ENCODE data around the gene CPT1C. TPM values are rescaled to one million over a fixed set of nuclear protein-coding genes. Genes with fewer than 3 reads are reported as not detected.

CPT1C gene
- total RNA-seq, 1 donor from 2014 or later: 33.6 TPM

DNA sequence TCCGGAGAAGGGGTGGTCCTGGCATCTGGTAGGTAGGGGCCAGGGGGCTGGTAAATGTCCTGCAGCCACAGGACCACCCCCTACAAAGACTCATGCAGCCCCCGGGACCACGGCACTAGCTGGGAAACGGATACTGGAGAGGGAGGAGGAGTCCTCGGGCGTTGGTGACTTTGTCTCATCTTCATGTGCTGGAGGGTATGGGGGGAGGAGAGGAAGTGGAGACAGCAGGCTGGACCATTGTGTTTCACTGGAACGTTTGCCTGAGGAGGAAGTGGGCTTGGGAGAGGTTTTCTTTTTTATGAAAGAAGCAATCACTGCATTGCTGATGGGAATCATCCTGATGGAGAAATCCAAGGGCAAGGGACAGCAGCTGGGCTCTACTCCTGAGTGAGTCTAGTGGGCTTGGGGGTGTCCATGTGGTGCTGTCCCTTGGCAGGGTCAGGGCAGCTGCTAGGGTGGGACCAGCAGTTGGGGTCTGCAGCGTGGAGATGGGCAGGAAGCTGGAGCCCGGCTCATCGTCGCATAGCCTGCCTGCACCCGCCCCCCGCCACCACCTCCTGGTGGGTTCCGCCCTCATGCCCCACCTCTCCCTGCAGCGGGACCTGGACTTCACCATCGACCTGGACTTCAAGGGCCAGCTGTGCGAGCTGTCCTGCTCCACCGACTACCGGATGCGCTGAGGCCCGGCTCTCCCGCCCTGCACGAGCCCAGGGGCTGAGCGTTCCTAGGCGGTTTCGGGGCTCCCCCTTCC lies 3.2 kb upstream of the CPT1C start:
- no peaks in the 10 kb centered on the region for H3K9me3 Mint-ChIP-seq (ENCODE audit: unreplicated experiment)
- H3K4me1 Mint-ChIP-seq (ENCODE audit: low read depth, unreplicated experiment): peaks cover 12% of the 10 kb centered on the region
- Histone ChIP-seq H4K20me1 (ENCODE audit: insufficient read depth, low read length) (peaks cover 44% of the 10 kb centered on the region), H3K79me2 (ENCODE audit: insufficient read depth, low read length) (peaks cover 7% of the 10 kb centered on the region), H3K4me1 (ENCODE audit: insufficient read depth, low read length) (peaks cover 15% of the 10 kb centered on the region), H3K4me2 (ENCODE audit: low read length) (no peak overlapping the region), H3K4me3 (ENCODE audit: insufficient read depth, low read depth, low read length) (no peak overlapping the region), H3K36me3 (ENCODE audit: insufficient read depth, low read length) (peaks cover 8% of the 10 kb centered on the region), H3K27ac (ENCODE audit: low read depth, low read length) (no peak overlapping the region), H3K9ac (ENCODE audit: low read length) (no peak overlapping the region), H3K27me3 (ENCODE audit: insufficient read depth, low read length) (no peaks in the 10 kb centered on the region), H2AFZ (ENCODE audit: low read depth, low read length) (no peak overlapping the region), H3K9me3 (ENCODE audit: insufficient read depth, low read depth, low read length) (no peaks in the 10 kb centered on the region)
- peak overlapping the region; percentile 55 for H3K4me3 Mint-ChIP-seq (ENCODE audit: unreplicated experiment)
- DNase-seq (ENCODE audit: low read depth) (no peak), FAIRE-seq (no peak)
- H3K27ac Mint-ChIP-seq (ENCODE audit: unreplicated experiment): no peak overlapping the region
- TF ChIP-seq EZH2 (IDR thresholded peaks at IDR 0.05; ENCODE audit: insufficient read depth, low read length): no peak
- TF ChIP-seq, protein P1, sequence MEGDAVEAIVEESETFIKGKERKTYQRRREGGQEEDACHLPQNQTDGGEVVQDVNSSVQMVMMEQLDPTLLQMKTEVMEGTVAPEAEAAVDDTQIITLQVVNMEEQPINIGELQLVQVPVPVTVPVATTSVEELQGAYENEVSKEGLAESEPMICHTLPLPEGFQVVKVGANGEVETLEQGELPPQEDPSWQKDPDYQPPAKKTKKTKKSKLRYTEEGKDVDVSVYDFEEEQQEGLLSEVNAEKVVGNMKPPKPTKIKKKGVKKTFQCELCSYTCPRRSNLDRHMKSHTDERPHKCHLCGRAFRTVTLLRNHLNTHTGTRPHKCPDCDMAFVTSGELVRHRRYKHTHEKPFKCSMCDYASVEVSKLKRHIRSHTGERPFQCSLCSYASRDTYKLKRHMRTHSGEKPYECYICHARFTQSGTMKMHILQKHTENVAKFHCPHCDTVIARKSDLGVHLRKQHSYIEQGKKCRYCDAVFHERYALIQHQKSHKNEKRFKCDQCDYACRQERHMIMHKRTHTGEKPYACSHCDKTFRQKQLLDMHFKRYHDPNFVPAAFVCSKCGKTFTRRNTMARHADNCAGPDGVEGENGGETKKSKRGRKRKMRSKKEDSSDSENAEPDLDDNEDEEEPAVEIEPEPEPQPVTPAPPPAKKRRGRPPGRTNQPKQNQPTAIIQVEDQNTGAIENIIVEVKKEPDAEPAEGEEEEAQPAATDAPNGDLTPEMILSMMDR (IDR thresholded peaks at IDR 0.05; ENCODE audit: insufficient read depth, low read depth, low read length): no peak
- peaks cover 11% of the 10 kb centered on the region for H3K36me3 Mint-ChIP-seq (ENCODE audit: low read depth, unreplicated experiment)
- H3K27me3 Mint-ChIP-seq (ENCODE audit: low read depth, unreplicated experiment): no peaks in the 10 kb centered on the region

DNA sequence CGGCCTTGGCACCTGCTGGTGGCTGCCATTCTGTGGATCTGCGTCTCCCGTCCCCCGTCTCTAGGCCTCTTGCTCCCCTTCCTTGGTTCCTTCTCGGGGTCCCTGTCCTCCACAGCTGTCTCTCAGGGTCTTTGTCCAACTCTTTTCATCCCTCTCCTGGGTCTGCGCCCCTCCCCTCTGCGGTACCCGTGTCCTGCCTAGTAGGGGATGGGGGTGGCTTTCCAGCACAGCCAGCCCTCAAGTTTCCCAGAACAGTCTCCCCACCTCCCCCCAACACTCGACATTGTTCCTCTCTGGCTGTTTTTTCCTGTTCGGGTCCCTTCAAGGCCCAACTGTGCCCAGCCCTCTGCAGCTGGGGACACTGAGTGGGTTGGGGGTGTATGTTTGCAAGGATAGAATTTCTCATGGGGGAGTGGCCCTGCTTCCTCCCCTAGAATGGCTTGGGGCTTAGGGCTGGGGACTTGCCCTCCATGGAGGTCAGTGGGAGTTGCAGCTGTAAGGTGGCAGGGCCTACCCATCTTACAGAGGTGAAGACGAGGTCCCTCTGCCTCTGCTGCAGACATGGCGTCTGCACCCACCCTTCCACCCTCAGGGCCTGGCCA lies 2.3 kb upstream of the CPT1C start:
- H3K9me3 ChIP-seq (ENCODE audit: insufficient read depth, low read depth, low read length): no peaks in the 10 kb centered on the region
- no peaks in the 10 kb centered on the region for H3K27me3 ChIP-seq (ENCODE audit: insufficient read depth, low read length)
- Mint-ChIP-seq H3K27me3 (ENCODE audit: low read depth, unreplicated experiment) (no peaks in the 10 kb centered on the region), H3K36me3 (ENCODE audit: low read depth, unreplicated experiment) (peaks cover 11% of the 10 kb centered on the region), H3K4me3 (ENCODE audit: unreplicated experiment) (no peak overlapping the region), H3K4me1 (ENCODE audit: low read depth, unreplicated experiment) (peaks cover 12% of the 10 kb centered on the region), H3K9me3 (ENCODE audit: unreplicated experiment) (no peaks in the 10 kb centered on the region), H3K27ac (ENCODE audit: unreplicated experiment) (no peak overlapping the region)
- TF ChIP-seq, protein P1 (IDR thresholded peaks at IDR 0.05; ENCODE audit: insufficient read depth, low read depth, low read length): no peak
- no peak for TF ChIP-seq EZH2 (IDR thresholded peaks at IDR 0.05; ENCODE audit: insufficient read depth, low read length)
- H4K20me1 ChIP-seq (ENCODE audit: insufficient read depth, low read length): peaks cover 39% of the 10 kb centered on the region
- peaks cover 8% of the 10 kb centered on the region for H3K36me3 ChIP-seq (ENCODE audit: insufficient read depth, low read length)
- H3K4me1 ChIP-seq (ENCODE audit: insufficient read depth, low read length): peaks cover 15% of the 10 kb centered on the region
- H3K9ac ChIP-seq (ENCODE audit: low read length): no peak overlapping the region
- H2AFZ ChIP-seq (ENCODE audit: low read depth, low read length): no peak overlapping the region
- no peak overlapping the region for H3K4me2 ChIP-seq (ENCODE audit: low read length)
- peaks cover 7% of the 10 kb centered on the region for H3K79me2 ChIP-seq (ENCODE audit: insufficient read depth, low read length)
- no peak overlapping the region for H3K27ac ChIP-seq (ENCODE audit: low read depth, low read length)
- FAIRE-seq (no peak), DNase-seq (ENCODE audit: low read depth) (no peak)
- no peak overlapping the region for H3K4me3 ChIP-seq (ENCODE audit: insufficient read depth, low read depth, low read length)

Measured in astrocyte (in vitro differentiated cells and primary cell).